Activated T-cell treated with anti-CD3 and anti-CD28 coated beads for 1 hour (primary cell): ENCODE data around the gene KBTBD2.
"Not testable (repeated sequence)": the region's sequence is repeated elsewhere in the genome, so short reads cannot be mapped to it uniquely, and the experiment has no call there.

ENCODE experiments used
- DNase-seq: peaks from one replicate; pipeline ENCODE4 v3.0.0-alpha.2; 2020; ENCODE audit warnings: low read depth

KBTBD2 gene

GRCh38 chr7:32893207-32893524, 1.6 kb upstream of the KBTBD2 start:
- no peak for DNase-seq

GRCh38 chr7:32892521-32893206, 1.1 kb upstream of the KBTBD2 start:
- DNase-seq = peak; percentile 19

DNA sequence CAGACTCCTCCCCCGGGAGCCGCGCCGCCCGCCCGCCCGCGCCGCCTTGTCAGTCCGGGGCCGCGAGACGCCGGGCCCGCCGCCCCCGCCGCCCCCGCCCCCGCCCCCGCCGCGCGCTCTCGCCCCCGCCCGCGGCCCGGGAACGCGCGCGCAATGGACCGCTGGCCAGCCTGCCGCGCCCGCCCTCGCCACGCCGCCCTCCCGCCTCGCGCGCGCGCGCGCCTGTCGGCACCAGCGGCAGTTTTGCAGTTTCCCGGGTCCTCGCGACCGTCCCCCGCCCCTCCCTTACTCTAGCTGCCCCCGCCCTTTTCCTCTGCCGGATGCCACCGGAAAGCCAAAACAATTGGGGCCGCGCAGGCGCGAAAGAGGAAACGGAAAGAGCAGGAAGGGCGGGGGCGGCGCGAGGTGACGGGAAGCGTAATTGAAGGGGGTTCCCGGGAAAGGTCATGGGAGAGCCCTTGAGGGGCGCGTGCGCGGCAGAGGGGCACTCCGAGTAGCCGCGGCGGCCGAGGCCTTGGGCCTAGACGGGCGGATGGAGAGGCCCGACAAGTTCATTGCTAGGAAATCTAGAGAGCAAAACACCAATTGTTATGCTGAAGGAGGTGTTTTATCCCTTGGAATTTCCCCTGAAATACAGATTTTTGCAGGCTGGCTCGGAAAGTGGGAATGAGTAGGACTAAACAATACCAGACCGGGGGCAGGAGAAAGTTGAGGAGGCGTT, 400 bp upstream of the KBTBD2 start:
- DNase-seq = peak; percentile 96

GRCh38 chr7:32890793-32891042, 842 bp downstream of the KBTBD2 start:
- DNase-seq = no peak

GRCh38 chr7:32890010-32890792, 1.4 kb downstream of the KBTBD2 start:
- no peak for DNase-seq

DNA sequence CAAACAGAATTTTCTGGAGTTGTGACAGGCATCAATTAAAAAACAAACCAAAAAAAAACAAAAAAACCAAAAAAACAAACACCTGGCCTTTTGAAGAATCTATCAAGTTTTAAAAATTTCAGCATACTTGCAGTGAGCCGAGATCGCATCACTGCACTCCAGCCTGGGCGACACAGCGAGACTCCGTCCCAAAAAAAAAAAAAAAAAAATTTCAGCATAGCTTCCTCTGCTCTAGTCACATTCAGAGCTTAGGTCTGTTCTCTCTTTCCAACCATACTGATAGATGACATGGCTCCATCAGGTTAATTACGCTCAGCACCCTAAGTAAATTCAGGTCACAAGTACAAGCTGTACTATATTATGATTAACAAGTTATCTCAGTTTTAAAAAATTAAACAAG, 3.1 kb downstream of the KBTBD2 start:
- DNase-seq = no peak

GRCh38 chr7:32887395-32887794, 4.2 kb downstream of the KBTBD2 start:
- DNase-seq = no peak

DNA sequence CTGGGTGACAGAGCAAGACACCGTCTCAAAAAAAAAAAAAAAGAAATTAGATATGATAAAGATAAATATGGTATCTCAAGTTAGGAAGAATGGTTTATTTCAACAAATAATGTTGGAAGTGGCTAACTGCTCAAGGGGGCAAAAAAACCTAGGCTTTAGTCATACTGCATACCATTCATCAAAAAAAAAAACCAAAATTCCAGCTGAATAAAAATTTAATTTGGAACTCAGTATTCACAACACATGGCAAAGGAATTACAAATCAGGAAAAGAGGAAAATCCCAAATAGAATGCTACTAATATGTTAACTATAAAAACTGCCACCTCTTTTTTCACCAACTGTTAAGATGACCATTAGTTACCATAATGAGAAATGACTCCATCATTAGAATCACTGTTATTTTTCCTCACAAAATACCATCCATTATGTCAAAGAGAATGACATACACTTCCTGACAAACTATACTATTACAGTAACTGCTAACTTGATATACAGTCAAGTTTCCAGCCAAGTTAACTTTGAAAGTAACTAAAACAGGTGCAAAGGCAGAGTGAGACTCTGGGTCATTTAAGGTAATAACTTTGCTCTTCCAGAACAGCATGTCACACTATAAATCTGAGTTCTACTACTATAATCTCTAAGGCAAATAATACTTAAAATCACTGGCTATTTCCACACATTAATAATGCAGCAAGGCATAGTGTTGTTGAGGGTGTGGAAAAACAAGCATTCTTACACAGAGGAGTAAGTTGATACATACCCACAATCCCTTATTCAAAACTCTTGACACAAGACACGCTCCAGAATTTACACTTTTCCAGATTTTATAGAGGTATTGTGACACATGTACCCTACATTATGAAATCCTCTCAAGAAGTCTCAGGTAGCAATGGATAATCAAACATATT, 10.2 kb downstream of the KBTBD2 start:
- DNase-seq = no peak

GRCh38 chr7:32879460-32879859, 12.1 kb downstream of the KBTBD2 start:
- DNase-seq = no peak

- not testable (repeated sequence) for DNase-seq
Measured at GRCh38 chr7:32878023-32878422, 13.5 kb downstream of the KBTBD2 start.

DNA sequence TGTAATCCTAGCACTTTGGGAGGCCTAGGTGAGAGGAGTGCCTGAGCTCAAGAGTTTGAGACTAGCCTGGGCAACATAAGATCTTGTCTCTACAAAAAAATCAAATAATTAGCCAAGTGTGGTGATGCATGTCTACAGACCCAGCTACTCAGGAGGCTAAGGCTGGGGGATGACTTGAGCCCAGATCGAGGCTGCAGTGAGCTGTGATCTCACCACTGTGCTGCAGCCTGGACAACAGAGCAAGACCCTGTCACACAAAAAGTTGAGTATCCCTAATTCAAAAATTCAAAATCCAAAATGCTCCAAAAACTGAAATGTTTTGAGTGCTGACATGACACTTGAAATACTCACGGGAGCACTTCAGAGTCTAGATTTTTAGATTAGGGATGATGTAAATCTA, 19.1 kb downstream of the KBTBD2 start:
- DNase-seq = no peak

GRCh38 chr7:32871624-32872371, 19.8 kb downstream of the KBTBD2 start:
- DNase-seq = no peak

DNA sequence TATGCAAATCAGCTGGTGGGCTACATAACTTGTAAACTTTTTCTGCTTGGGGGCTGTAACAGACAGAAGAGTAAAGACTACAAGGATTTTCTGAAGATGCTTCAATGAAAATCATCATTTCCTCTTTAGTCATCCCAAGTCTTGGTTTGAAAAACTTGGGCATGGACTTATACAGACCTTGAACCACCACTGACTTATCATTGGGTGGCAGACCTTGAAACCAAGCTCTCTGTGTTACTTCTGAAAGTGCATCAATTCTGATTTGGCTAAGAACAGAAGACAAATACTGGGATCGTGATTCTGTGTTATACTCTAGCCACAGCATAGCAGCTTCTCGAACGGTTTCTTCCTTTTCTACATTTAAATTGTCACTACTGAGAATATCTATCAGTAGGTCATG, 21.3 kb downstream of the KBTBD2 start:
- no peak for DNase-seq

- DNase-seq = no peak
Measured at GRCh38 chr7:32869716-32870115, 21.8 kb downstream of the KBTBD2 start.

DNA sequence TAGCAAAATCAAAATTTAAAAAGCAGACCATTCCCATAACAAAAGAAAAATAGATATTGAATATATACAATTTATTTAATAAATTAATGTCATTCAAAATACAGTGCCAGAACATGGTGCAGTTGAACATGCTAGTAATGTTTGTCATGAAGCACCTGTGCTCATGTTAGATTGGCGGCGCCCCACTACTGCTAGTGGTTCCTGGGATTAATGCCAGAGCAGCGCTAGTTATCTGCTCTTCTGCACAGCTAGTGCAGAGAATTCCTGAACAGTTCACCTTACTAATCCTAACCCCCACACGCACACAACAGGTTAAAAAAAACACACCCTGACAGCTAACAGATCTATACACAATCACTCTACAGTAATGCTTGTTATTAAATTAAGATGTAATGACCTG, 23.4 kb downstream of the KBTBD2 start:
- DNase-seq = no peak

DNA sequence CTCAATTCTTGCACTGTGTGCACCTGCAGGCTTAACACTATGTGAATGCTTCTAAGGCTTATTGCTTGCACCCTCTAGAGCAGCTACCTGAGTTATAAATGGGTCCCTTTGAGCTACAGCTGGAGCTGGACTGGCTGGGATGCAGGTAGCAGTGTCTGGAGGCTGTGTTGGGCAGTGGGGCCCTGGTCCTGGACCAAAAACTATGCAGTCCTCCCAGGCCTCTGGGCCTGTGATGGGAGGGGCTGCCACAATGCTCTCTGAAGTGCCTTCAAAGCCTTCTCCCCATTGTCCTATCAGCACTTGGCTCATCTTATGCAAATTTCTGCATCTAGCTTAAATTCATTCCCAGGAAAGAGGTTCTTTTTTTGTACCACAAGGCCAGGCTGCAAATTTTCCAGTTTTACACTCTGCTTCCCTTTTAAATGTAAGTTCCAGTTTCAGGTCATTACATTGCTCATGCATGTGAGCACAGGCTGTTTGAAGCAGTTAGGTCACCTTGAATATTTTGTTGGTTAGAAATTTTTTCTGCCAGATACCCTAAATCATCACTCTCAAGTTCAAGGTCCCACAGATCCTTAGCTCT, 26.0 kb downstream of the KBTBD2 start:
- DNase-seq = no peak

DNA sequence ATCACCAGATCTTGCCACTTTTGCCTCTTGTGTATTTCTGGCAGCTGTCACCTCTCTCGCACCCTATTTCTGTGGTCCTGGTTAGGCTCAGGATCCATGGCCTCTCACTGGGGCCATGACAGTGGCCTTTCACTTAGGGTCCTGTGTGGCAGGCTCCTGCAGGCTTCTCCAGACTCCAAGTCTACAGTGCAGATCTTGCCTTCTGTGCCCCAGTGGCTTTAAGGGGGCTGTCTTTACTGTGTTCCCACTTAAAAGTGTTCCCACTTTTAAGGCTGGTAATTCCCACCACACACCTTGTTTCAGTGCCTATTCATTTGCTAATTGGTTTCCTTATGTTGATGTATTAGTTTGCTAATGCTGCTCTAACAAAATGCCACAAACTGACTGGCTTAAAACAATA, 27.7 kb downstream of the KBTBD2 start:
- DNase-seq = not testable (repeated sequence)

- DNase-seq = no peak
Measured at GRCh38 chr7:32860090-32860489, 31.5 kb downstream of the KBTBD2 start.

- DNase-seq = no peak
Measured at GRCh38 chr7:32858648-32859047, 32.9 kb downstream of the KBTBD2 start.

DNA sequence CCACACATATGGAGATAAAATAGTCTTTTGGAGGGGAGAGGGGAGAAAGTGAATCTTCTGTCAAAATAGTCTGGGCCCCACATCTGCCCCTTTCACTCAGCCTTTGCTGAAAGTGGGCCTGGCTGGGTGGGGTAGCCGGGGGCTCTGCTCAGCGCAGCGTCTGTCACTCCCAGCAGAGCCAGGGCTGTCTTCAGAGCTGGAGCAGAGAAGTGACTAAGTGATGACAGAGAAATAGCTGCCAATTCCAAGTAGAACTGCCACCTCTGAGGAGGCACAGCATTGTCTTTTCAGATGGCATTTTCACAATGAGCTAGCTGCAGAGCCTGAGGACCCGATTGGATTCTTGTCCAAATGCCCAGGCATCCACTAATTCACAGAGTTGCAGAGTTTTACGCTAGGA, 34.5 kb downstream of the KBTBD2 start:
- not testable (repeated sequence) for DNase-seq
